Stimulated activated CD8-positive, alpha-beta memory T cell treated with anti-CD3 and anti-CD28 coated beads, Interleukin-4, amount 100 ng/mL, for 24 hours (primary cell): ENCODE results near the gene ACBD4.
"Not testable (repeated sequence)": the region's sequence is repeated elsewhere in the genome, so short reads cannot be mapped to it uniquely, and the experiment has no call there.

ENCODE experiments used
- DNase-seq: peaks from one replicate; pipeline ENCODE4 v3.0.0-alpha.2; 2020; ENCODE audit warnings: low read depth

ACBD4 gene

DNA sequence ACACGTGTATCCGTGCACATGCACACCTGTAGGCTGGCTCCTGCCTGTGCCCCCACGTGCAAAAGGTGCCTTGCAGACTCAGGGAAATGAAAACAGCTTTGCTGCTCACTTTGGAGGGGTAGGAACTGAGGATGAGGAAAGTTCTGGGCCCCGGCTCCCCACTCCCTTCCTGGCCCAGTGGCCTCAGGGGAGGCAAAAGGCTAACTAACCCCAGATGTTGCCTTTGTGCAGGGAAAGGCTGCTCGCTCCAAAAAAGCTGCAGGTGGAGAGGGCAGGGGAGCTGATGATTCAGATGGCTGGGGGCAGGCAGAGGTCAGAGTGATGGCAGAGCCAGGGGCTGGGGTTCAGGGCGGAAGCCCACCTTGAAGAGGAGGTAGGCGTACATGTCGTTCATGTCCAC, 15.5 kb upstream of the ACBD4 start:
- DNase-seq, result no peak

DNA sequence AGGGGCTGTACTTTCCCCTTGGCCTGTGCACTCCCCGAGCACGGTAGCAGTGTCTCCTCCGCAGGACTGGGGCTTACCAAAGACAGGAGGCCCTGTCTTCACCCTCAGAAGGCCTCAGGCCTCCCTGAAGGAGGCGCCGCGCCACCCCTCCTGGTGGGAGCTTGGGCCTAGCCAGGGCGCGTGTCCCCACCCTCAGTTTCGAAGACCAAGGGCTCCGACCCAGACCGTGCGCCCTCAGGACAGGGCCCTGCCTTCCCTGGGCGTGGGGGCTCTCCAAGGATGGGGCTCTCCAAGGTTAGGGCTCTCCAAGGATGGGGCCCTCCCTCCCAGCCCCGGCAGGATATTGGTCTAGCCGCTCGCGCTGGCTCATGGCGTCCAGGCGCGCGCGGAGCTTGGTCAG, 14.9 kb upstream of the ACBD4 start:
- DNase-seq, result no peak

DNA sequence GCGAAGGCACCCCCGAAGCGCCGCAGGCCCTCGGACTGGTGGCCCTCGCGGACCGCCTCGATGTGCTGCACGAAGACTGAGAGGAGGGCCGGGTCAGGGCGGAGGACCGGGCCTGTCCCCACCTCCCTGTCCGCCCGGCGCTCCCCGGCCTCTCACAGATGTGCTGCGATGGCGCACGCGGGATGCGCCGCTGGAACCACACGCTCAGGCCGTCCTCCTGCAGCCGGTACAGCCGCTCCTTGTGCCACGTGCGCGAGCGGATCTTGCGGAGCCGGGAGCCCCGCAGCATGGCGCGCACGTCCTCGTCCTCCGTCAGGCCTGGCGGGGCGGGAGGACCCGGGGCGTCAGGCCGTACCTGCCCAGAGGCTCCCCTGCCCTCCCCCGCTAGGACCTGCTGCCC, 14.4 kb upstream of the ACBD4 start:
- no peak for DNase-seq

DNA sequence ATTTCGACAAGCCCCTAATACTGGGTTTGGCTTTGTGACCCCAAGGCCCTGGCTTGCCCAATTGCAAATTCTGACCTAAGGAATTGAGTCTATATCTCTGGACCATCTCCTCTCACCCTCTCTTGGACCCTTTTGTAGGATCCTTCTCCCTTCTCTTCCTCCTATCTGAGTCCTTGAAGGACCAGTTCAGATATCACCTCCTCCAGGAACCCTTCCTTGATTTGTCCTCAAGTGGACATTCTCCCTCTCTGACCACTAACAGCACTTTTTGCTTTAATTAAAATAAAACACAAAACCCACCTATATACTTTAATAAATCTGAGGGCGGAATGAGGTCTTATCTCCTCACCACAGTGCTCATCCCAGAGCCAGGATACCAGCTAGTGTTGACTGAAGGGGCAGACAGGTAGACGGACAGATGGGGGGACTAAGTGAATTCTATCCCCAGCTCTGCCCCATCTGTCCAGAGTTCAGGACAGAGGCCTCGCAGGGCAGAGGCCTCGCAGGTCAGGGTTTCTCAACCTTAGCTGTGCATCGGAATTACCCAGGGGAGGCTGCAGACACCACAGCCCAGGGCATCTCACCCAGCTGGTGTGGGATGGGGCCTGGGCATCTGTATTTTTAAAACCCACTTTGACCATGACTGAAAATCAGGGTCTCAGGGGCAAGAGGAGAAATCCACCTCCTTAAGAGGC, 12.3 kb upstream of the ACBD4 start:
- DNase-seq, result no peak

DNA sequence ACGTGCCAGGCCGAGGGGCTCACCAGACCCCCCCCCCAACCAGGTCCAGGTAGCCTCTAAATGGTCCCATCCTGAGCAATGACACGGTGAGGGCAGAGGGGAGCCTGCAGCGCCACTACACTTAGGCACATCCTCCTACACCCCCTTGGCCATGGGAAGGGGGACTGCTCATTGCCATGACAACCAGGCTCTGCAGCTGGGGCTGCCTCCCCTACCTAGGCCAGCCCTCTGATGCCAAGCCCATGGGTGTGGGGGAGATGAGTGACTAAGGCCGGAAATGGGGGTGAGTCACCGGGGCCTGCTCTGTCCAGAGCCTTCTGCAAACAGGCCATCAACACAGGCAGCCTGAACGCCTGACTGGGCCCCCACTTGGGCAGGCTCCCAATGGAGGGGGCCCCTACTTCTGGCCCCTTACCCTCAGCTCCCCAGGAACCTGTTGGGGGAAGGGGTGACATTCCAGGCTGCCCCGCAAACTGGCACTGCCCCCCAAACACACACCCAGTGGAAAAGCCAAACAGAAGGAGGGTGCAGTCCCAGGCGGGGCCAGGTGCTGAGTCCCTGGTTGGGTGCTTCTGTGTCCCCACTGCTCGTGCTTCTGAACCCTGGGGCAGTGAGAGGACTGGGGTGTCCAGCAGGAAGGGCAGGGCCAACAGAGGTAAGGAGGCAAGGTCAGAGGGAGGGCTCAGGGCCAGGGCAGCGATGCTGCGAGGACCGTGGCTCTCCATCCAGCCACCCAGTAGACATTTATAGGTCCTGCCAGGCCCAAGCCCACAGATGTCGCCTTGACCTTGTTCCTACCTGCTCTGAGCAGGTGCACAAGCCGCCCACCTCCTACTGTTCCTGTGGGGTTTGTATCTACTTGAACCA, 11.3 kb upstream of the ACBD4 start:
- no peak for DNase-seq

DNA sequence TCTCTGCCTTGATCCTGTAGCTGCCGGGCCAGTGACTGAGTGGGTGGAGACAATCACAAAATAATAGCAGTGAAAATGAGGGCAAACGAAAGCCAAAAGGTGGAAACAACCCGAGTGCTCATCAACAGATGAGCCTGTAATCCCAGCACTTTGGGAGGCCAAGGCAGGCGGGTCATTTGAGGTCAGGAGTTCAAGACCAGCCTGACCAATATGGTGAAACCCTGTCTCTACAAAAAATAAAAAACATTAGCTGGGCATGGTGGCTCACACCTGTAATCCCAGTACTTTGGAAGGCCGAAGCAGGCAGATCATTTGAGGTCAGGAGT, 10.7 kb upstream of the ACBD4 start:
- not testable (repeated sequence) for DNase-seq

DNA sequence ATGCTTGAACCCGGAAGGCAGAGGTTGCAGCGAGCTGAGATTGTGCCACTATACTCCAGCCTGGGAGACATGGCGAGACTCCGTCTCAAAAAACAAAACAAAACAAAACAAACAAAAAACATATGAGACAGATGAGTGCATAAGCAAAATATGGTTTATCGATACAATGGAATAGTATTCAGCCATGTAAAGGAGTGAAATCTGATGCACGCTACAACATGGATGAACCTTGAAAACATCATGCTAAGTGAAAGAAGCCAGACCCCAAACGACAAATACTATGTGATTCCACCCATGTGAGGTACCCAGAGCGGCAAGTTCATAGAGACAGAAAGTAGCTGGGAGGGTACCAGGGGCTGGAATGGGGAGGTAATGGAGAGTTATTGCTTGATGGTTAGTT, 10.0 kb upstream of the ACBD4 start:
- DNase-seq, result no peak

DNA sequence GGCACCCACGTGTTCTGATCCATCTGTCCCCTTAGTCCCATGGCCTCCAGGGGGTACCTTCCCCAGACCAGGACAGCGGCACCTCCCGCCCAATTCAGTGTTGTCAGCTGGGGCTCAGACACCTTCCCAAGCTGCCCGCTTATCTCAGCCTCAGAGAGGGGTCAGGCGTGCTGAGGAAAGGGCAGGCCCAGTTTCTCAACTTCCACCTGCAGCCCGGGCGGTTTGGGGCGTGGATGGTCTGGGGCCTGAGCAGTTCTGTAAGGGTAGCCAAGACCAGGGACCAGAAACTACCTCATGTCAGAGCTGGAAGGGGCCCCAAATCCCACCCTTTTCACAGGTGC, 8.3 kb upstream of the ACBD4 start:
- DNase-seq, result no peak

DNA sequence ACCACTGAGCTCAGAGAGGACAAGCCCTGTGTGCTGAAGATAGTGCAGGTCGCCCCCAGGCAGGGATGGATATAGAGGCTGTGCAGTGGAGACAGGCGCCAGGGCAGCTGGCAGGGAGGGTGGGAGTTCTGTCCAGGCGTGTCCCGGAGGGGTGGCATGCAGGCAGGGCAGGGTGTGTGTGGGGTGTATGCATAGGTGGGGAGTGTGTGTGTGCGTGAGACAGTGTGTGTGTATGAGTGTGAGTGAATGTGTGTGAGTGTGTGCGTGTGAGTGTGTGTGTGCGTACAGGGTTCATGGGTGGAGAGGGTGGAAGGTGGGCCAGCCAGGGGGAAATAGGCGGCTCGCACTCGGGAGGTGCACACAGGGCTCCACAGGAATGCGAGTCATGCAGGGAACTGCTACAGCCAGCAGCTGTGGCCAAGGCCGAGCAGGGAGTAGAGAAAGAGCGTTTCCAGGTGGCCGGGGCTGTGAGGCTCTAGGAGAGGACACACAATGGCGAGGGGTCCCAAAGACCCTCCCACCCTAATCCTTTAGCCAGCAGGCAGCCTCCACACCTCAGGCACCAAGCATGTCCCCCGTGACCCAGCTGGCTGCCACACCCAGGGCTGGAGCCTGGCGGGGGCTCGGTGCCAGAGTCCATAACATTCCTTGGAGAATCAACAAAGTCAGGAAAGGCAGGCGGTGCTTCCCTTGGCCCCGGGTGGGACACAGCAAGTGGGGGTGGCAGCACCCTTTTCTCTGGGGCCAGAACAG, 7.8 kb upstream of the ACBD4 start:
- DNase-seq, result no peak

DNA sequence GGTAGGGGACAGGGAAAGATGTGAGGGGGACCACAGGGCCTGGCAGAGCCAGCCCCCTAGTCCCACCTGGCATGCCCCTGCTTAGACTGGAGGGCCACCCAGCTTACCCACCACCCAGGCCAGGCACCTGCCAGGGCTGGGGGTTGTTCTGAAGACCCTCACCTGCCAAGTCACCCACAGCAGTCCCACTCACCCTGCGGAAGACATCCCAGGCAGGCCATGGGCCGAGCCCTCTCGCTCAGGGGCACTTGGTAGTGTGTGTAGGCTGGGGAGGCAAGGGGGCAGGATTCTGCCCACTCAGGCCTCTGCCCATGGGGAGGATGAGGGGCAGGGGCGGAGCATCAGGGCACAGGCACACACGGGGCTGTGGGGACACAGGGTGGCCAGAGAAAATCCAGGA, 7.2 kb upstream of the ACBD4 start:
- no peak for DNase-seq

DNA sequence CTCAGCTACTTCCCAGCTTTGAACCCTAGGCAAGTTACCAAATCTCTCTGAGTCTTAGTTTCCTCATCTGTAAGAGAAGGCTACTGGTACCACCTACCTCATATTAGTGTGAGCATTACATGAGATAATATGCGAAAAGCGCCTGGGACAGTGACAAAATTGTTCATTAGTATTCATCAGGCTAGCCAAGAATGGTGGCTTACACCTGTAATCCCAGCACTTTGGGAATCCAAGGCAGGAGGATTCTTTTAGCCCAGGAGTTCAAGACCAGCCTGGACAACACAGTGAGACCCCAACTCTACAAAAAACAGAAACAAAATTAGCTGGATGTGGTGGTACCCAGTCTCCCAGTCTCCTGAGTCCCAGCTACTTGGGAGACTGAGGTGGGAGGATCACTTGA, 6.5 kb upstream of the ACBD4 start:
- DNase-seq, result no peak

DNA sequence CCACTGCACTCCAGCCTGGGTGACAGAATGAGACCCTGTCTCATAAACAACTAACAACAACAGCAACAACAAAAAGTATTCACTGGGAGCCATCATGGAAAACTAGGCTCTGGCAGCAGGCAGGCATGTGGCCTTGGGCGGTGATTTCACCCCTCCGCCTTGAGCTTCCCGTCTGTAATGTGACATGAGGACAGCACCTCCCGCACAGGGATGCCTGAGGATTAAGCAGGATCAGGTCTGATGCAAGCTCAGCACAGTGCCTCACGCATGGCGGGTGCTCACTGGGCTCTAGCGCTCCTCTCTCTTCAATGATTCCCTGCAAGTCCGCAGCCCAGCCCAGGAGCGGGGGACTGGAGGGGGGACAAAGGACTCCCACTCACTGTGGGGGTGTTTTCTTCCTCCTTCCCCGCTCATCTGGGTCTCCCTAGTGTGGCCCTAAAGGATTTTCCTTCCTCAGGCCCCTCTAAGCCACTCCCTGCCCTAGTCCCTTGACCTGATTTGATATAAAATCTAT, 6.0 kb upstream of the ACBD4 start:
- DNase-seq, result no peak

DNA sequence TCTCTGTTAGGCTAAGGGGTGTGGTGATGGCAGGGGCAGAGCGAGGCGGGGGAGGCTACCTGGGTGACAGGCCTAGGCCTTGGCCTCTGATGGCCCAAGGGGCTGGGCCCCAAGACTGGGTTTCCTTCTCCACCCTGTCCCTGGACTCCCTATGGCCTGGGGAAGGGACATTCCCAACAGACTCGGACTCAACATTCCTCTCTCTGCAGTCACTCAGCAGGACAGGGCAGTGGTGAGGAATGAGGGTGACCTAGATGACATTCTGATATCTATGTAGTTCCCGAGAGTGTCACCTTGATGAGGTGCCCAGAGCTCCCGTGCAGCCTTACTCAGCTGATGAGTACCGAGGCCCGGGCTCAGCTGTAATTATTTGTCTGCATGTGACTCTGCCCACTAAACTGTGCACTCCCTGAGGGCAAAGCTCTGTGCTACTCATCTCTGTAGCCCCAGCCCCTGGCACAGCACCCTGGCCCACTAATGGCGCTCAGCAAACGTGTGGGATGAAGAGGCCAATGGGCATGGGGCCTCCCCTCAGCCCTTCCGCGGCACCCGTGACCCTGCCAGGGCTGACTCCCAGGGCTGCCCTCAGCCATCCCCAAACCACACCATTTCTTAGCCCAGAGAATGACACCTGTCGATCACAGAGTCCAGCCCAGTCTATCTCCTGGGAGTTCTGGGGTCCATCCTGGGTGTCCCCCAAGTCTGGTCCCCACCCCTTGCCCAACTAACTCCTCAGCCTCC, 5.4 kb upstream of the ACBD4 start:
- DNase-seq, result no peak

DNA sequence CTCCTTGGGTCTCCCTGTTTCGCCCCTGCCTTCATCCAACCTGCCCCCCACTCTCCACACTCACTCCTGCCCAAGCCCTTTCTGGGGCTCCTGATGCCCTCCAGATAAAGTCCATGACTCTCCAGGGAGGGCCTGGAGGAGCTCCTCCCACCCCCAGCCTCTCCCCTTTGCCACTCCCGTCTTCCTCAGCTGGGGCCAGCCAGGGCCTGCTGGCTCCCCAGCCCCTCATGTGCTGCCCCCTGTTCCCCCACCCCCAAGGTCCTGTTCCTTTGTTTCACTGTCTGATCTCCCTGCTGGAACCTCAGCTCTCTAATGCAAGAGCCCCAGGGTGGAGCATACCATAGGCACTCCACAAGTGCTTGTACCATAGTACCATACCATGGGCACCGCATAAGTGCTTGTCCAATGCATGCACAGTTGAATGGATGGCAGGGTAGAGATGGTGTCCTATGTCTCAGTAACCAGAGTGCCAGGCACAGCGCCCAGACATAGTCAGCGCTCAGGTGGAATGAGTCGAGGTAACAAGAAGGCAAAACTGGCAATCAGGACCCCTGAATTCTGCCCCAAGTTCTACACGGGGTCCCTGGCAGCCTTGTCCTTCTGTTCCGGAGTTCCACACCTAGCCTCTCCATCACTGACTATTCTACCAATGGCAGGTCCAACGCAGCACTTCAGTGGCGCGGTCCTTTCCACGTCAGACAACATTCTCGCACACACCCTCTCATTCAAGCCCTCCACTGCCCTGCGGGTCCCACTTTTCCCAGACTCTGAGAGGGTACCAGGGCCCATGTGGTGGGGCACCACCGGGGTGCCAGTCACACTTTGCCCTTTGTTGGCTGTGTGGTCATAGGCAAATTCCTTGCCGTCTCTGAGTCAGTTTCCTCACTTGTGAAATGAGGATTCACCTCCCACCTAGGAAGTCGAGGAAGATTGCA, 4.5 kb upstream of the ACBD4 start:
- DNase-seq, result no peak

DNA sequence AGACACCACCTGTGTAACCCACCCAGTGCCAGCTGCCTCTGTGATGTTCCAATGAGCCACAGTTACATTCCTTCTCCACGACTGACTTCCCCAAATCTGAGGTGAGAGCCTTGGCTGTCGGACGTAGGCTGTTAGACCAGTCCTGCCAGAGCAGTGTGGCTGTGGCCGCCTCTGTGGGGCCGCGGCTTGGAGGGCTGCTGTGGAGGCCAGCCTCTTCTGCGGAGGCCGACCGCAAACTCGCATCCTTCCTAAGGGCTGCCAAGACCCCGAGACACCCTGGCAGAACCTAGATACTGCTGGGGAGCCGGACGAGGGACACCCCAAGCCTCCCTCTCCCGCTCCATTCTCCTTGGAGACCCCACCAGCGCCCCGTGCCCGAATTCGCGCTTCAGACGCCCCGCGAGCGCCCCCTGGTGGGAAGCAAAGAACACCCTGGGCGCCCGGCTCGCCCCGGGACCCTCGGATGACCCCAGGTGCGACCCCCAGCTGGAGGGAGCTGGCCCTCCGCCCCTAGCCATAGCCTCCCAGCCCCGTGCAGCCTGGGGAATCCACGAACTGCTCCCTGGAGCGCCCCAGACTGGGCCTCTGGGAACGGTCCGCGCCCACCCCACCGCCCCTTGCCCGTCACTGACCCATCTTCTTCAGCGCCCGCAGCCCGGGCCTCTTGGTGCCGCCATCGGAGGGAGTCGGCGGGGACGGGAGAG, 3.7 kb upstream of the ACBD4 start:
- no peak for DNase-seq

DNA sequence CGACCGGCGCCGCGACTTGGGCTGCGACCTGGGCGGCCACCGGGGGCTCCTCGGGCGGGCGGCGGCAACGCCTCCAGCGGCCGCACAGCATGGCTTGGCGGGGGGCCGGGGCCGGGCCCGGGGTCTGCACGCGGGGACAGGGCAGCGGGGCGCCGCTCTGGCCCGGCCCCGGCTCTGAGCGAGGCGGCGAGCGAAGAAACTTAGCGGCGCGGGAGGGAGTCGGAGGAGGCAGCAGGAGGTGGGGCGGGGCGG, 3.2 kb upstream of the ACBD4 start, which contains the start of gene PLCD3:
Gene PLCD3, minus strand, starts transcription at position 196 of the 252 bp plus-strand sequence. Its CDS starts 105 bp downstream, at position 91.
- no peak for DNase-seq

DNA sequence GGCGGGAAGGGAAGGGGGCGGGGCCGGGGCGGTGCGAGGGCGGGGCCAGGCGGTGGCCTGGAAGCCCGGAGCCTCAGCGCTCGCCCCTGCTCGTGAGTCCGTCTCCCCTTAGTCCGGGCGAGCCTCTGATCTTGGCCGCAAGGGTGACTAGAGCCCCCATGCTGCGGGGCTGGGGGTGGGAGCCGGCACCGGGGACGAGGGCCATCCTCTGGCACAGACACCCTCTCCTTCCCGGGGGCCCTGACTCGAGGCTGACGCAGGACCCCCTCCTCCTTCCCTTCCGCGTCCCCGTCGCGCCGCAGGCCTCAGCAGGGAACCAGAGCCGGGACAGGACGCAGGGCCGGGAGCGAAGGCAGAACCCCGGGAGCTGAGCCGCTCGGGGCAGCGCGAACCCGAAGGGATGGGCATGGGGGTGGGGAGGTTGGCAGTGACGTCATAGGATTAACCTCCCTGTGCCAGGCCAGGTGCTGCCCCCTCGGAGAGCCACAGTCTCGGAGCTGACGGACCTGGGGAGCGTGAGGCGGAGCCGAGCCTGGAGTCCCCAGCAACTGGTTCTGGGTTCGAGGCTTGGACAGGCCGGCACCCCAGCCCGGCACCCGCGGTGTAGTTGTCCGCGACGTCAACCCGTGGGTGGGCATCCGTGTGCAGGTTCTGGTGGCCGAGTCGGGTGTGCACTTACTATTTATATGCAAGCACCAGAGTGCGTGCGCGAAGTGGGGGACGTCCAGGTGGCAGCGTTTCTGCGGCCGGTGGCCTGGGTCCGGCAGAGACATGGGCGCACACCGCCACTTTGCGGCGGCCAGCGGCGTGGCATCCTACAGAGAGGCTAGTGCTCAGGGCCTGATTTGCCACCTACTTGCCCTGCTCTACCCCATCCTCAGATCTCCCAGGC, 2.7 kb upstream of the ACBD4 start:
- DNase-seq, result peak; percentile 47

DNA sequence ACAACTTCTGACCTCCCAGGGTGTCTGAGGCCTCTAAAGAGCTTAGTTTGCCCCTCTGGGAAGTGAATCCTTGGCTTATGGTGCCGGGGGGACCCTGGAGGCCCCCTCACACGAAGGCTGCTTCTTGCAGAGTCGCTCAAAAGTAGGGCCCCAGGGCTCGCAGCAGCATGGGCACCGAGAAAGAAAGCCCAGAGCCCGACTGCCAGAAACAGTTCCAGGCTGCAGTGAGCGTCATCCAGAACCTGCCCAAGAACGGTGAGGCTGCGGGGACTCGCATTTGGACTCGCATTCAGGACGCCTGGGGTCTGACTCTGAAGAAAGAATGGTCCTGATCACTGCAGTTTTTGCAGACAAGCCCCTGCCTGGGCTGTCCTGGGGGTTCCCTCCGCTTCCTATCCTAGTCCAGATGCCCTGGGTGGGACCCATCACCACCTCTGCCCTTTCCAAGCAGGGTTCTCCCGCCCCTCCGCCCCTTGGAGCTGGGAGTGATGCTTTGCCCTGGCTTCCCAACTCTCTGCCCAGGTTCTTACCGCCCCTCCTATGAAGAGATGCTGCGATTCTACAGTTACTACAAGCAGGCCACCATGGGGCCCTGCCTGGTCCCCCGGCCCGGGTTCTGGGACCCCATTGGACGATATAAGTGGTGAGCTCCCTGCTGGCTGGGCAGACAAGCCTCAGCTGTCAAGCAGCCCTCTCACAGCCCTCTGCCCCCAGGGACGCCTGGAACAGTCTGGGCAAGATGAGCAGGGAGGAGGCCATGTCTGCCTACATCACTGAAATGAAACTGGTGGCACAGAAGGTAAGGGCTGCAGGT, 698 bp downstream of the ACBD4 start:
- DNase-seq, result no peak
